Astrocyte (in vitro differentiated cells and primary cell): Measurements from ENCODE around the gene CHD6.

Experiments used
- CTCF ChIP-seq: IDR thresholded peaks from 2 replicates; pipeline ENCODE4 v1.5.1; 2011; ENCODE audit warnings: low read depth, mild to moderate bottlenecking, inconsistent platforms, low read length, moderate library complexity; ENCODE audit not compliant: insufficient read depth
- EZH2 ChIP-seq: IDR thresholded peaks from 2 replicates; pipeline ENCODE4 v1.6.1; 2012; ENCODE audit warnings: mild to moderate bottlenecking, low read length, inconsistent platforms; ENCODE audit not compliant: insufficient read depth

GRCh38 chr20:41622584-41622983 is 4.4 kb upstream of the CHD6 start:
- TF ChIP-seq CTCF (no peak), EZH2 (no peak)
